ENCODE data around the gene CNRIP1.

The CNRIP1 gene

DNA sequence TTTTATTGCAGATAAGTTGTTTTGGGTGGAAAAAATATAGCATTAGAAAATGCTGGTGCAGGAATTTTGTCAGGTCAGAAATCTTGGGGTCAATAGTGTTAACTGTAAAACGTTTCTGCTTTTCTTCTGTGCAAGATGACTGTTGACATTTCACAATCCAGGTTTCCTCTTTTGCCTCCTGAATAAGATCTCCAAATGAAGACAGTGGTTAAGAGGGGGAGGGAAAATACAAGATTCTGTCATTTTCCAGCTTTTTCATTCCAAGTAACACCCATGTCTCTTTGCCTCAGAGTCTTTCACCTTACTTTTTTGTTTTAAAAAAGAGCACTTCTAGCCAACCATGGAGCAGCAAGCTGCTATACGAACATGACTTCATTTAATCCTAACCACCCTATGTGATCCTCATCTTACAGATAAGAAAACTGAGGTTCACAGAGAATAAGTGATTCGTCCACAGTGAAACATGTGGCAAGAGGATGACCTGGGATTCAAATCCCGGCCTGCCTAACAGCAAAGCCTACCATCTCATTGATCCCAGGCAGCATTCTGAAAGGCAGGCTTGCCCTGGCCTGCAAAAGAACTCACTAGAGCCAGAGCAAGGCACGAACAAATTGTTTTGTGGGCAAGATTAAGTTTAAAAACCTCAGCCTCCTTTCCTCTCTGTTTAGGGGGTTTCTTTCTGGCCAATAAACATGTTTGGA, 48.4 kb upstream of the CNRIP1 start:
- H3K9me3 ChIP-seq (ENCODE audit: control insufficient read depth, low read length), result no peaks in the 10 kb centered on the region
- DNase-seq, result no peak
- peaks cover 4% of the 10 kb centered on the region for H3K4me1 ChIP-seq (ENCODE audit: control insufficient read depth, insufficient read depth, low read depth, low read length)
- H3K18ac ChIP-seq (ENCODE audit: low read depth in 1 of 2, low read length in 2 of 2), result no peak overlapping the region
- no peak overlapping the region for H4K91ac ChIP-seq (ENCODE audit: low read length)
- 67% methylated on average over 5 of the region's 5 CpGs for WGBS
- no peak overlapping the region for H3K23ac ChIP-seq (ENCODE audit: low read length in 2 of 2)
- H3K9ac ChIP-seq (ENCODE audit: low read length), result peak overlapping the region; percentile 66
- H2BK12ac ChIP-seq (ENCODE audit: low read length in 2 of 2), result no peak overlapping the region
- H2AFZ ChIP-seq (ENCODE audit: low read depth, low read length), result no peak overlapping the region
- H2BK15ac ChIP-seq (ENCODE audit: low read depth, poor library complexity, severe bottlenecking), result no peak overlapping the region
- H2BK5ac ChIP-seq (ENCODE audit: low read depth, low read length, poor library complexity, severe bottlenecking), result no peak overlapping the region
- no peak overlapping the region for H3K27ac ChIP-seq (ENCODE audit: low read length, poor library complexity, severe bottlenecking)
- no peaks in the 10 kb centered on the region for H3K27me3 ChIP-seq (ENCODE audit: control insufficient read depth in 1 of 2, insufficient read depth in 1 of 2, low read length in 2 of 2)
- no peak overlapping the region for H3K14ac ChIP-seq (ENCODE audit: low read length in 2 of 2)
- no peak overlapping the region for H3K4me3 ChIP-seq (ENCODE audit: insufficient read depth in 1 of 2, low read depth in 1 of 2, low read length in 2 of 2)
- H3K79me1 ChIP-seq (replicated peaks; ENCODE audit: low read length, poor library complexity, severe bottlenecking), result no peaks in the 10 kb centered on the region
- no peak overlapping the region for H3K4me2 ChIP-seq (ENCODE audit: low read length, poor library complexity, severe bottlenecking)
- H2AK5ac ChIP-seq (ENCODE audit: low read length, severe bottlenecking), result no peak overlapping the region
- no peak overlapping the region for H3K4ac ChIP-seq (ENCODE audit: low read depth in 1 of 2, low read length in 2 of 2)
- no peak overlapping the region for H2BK120ac ChIP-seq (ENCODE audit: low read depth, low read length)
- no peak overlapping the region for H4K8ac ChIP-seq (ENCODE audit: low read length)
- no peaks in the 10 kb centered on the region for H3K36me3 ChIP-seq (ENCODE audit: control insufficient read depth in 1 of 2, insufficient read depth in 2 of 2, low read depth in 1 of 2, low read length in 2 of 2)

DNA sequence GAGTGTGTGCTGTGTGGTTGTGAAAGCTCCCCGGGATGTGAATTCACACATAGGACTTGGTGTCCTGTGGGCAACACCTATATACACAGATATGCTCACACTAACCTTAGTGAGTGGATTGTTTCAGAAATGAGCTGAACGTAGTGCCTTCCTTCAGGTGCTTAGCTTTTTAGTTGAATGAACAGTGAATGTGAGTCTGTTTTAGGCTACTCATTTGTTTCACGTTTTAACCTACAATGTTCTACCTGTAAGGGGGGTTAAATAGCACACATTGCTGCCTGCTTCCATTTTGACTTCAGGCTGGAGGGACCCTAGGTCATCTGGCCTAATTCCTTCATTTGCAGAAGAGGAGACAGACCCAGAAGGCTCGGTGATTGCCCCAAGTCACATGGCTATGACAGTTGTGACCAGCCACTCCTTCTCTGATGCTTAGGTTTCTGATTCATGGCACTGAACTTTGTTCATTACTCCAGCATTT, 46.4 kb upstream of the CNRIP1 start:
- DNase-seq, result no peak
- H2BK12ac ChIP-seq (ENCODE audit: low read length in 2 of 2), result no peak overlapping the region
- no peaks in the 10 kb centered on the region for H3K27me3 ChIP-seq (ENCODE audit: control insufficient read depth in 1 of 2, insufficient read depth in 1 of 2, low read length in 2 of 2)
- no peak overlapping the region for H3K4me2 ChIP-seq (ENCODE audit: low read length, poor library complexity, severe bottlenecking)
- H3K36me3 ChIP-seq (ENCODE audit: control insufficient read depth in 1 of 2, insufficient read depth in 2 of 2, low read depth in 1 of 2, low read length in 2 of 2), result no peaks in the 10 kb centered on the region
- no peak overlapping the region for H2AK5ac ChIP-seq (ENCODE audit: low read length, severe bottlenecking)
- H3K4ac ChIP-seq (ENCODE audit: low read depth in 1 of 2, low read length in 2 of 2), result no peak overlapping the region
- no peak overlapping the region for H2AFZ ChIP-seq (ENCODE audit: low read depth, low read length)
- no peak overlapping the region for H4K8ac ChIP-seq (ENCODE audit: low read length)
- H3K79me1 ChIP-seq (replicated peaks; ENCODE audit: low read length, poor library complexity, severe bottlenecking), result no peaks in the 10 kb centered on the region
- no peak overlapping the region for H2BK15ac ChIP-seq (ENCODE audit: low read depth, poor library complexity, severe bottlenecking)
- peaks cover 4% of the 10 kb centered on the region for H3K4me1 ChIP-seq (ENCODE audit: control insufficient read depth, insufficient read depth, low read depth, low read length)
- no peak overlapping the region for H3K9ac ChIP-seq (ENCODE audit: low read length)
- 96% methylated on average over 3 of the region's 4 CpGs for WGBS
- no peak overlapping the region for H3K14ac ChIP-seq (ENCODE audit: low read length in 2 of 2)
- H2BK5ac ChIP-seq (ENCODE audit: low read depth, low read length, poor library complexity, severe bottlenecking), result no peak overlapping the region
- H4K91ac ChIP-seq (ENCODE audit: low read length), result no peak overlapping the region
- no peak overlapping the region for H3K23ac ChIP-seq (ENCODE audit: low read length in 2 of 2)
- H3K9me3 ChIP-seq (ENCODE audit: control insufficient read depth, low read length), result no peaks in the 10 kb centered on the region
- no peak overlapping the region for H3K4me3 ChIP-seq (ENCODE audit: insufficient read depth in 1 of 2, low read depth in 1 of 2, low read length in 2 of 2)
- no peak overlapping the region for H3K27ac ChIP-seq (ENCODE audit: low read length, poor library complexity, severe bottlenecking)
- H2BK120ac ChIP-seq (ENCODE audit: low read depth, low read length), result no peak overlapping the region
- H3K18ac ChIP-seq (ENCODE audit: low read depth in 1 of 2, low read length in 2 of 2), result no peak overlapping the region

DNA sequence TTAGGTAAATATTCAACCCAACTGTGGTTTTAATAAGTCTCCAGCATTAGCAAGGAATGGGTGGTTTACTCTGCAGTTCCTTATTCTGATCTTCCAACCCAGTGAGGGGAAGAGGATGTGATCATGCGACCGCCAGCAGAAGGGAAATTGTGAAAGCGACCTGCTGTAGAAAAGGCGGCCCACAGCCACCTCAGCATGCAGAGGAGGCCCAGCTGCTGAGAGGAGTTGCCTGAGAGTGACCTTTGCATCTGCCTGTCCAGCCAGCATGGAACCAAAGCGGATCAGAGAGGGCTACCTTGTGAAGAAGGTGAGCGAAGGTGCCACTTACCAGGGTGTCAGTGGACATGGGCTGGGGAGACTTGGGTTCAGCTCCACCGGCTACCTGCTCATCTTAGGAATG, 45.3 kb upstream of the CNRIP1 start, which contains the start of gene PLEK:
PLEK (plus strand) TSS at position 196 of the 400 bp plus-strand sequence; CDS start at position 266, 70 bp downstream.
- Histone ChIP-seq H3K4me3 (ENCODE audit: insufficient read depth in 1 of 2, low read depth in 1 of 2, low read length in 2 of 2) (no peak within 1 kb of the TSS), H3K4me1 (ENCODE audit: control insufficient read depth, insufficient read depth, low read depth, low read length) (peaks cover 4% of the 10 kb centered on the region), H3K79me1 (replicated peaks; ENCODE audit: low read length, poor library complexity, severe bottlenecking) (no peaks in the 10 kb centered on the region), H3K4me2 (ENCODE audit: low read length, poor library complexity, severe bottlenecking) (no peak within 1 kb of the TSS), H3K14ac (ENCODE audit: low read length in 2 of 2) (no peak within 1 kb of the TSS), H2AFZ (ENCODE audit: low read depth, low read length) (no peak within 1 kb of the TSS), H2AK5ac (ENCODE audit: low read length, severe bottlenecking) (no peak within 1 kb of the TSS), H4K8ac (ENCODE audit: low read length) (no peak within 1 kb of the TSS), H2BK12ac (ENCODE audit: low read length in 2 of 2) (no peak within 1 kb of the TSS), H2BK5ac (ENCODE audit: low read depth, low read length, poor library complexity, severe bottlenecking) (no peak within 1 kb of the TSS), H3K4ac (ENCODE audit: low read depth in 1 of 2, low read length in 2 of 2) (no peak within 1 kb of the TSS), H3K27me3 (ENCODE audit: control insufficient read depth in 1 of 2, insufficient read depth in 1 of 2, low read length in 2 of 2) (no peaks in the 10 kb centered on the region), H3K18ac (ENCODE audit: low read depth in 1 of 2, low read length in 2 of 2) (no peak within 1 kb of the TSS), H3K36me3 (ENCODE audit: control insufficient read depth in 1 of 2, insufficient read depth in 2 of 2, low read depth in 1 of 2, low read length in 2 of 2) (no peaks in the 10 kb centered on the region), H3K9me3 (ENCODE audit: control insufficient read depth, low read length) (no peaks in the 10 kb centered on the region), H2BK15ac (ENCODE audit: low read depth, poor library complexity, severe bottlenecking) (no peak within 1 kb of the TSS), H3K23ac (ENCODE audit: low read length in 2 of 2) (no peak within 1 kb of the TSS), H2BK120ac (ENCODE audit: low read depth, low read length) (no peak within 1 kb of the TSS), H3K9ac (ENCODE audit: low read length) (no peak within 1 kb of the TSS), H4K91ac (ENCODE audit: low read length) (no peak within 1 kb of the TSS), H3K27ac (ENCODE audit: low read length, poor library complexity, severe bottlenecking) (no peak within 1 kb of the TSS)
- 92% methylated on average over 7 of the region's 7 CpGs for WGBS
- DNase-seq, result no peak

DNA sequence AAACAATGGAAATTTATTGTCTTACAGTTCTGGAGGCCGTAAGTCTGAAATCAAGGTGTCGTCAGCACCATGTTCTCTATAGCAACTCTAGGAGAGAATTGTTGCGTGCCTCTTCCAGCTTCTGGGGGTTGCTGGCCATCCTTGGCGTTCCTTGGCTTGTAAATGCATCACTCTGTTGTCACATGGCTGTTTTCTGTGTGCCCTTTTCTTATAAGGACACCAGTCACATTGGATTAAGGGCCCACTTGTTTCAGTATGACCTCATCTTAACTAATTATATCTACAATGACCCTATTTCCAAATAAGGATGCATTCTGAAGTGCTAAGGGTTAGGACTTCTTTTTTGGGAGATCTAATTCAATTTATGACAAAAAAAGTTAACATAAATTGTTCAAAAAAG, 44.0 kb upstream of the CNRIP1 start:
- Histone ChIP-seq H3K4ac (ENCODE audit: low read depth in 1 of 2, low read length in 2 of 2) (no peak overlapping the region), H3K27ac (ENCODE audit: low read length, poor library complexity, severe bottlenecking) (no peak overlapping the region), H2BK15ac (ENCODE audit: low read depth, poor library complexity, severe bottlenecking) (no peak overlapping the region), H4K8ac (ENCODE audit: low read length) (no peak overlapping the region), H3K9ac (ENCODE audit: low read length) (no peak overlapping the region), H3K4me2 (ENCODE audit: low read length, poor library complexity, severe bottlenecking) (no peak overlapping the region), H2BK120ac (ENCODE audit: low read depth, low read length) (no peak overlapping the region), H3K27me3 (ENCODE audit: control insufficient read depth in 1 of 2, insufficient read depth in 1 of 2, low read length in 2 of 2) (no peaks in the 10 kb centered on the region), H2AFZ (ENCODE audit: low read depth, low read length) (no peak overlapping the region), H2BK5ac (ENCODE audit: low read depth, low read length, poor library complexity, severe bottlenecking) (no peak overlapping the region), H3K79me1 (replicated peaks; ENCODE audit: low read length, poor library complexity, severe bottlenecking) (no peaks in the 10 kb centered on the region), H4K91ac (ENCODE audit: low read length) (no peak overlapping the region), H3K4me1 (ENCODE audit: control insufficient read depth, insufficient read depth, low read depth, low read length) (peaks cover 4% of the 10 kb centered on the region), H3K14ac (ENCODE audit: low read length in 2 of 2) (no peak overlapping the region), H3K18ac (ENCODE audit: low read depth in 1 of 2, low read length in 2 of 2) (no peak overlapping the region), H3K4me3 (ENCODE audit: insufficient read depth in 1 of 2, low read depth in 1 of 2, low read length in 2 of 2) (no peak overlapping the region), H2AK5ac (ENCODE audit: low read length, severe bottlenecking) (no peak overlapping the region), H3K23ac (ENCODE audit: low read length in 2 of 2) (no peak overlapping the region), H3K36me3 (ENCODE audit: control insufficient read depth in 1 of 2, insufficient read depth in 2 of 2, low read depth in 1 of 2, low read length in 2 of 2) (no peaks in the 10 kb centered on the region), H3K9me3 (ENCODE audit: control insufficient read depth, low read length) (no peaks in the 10 kb centered on the region), H2BK12ac (ENCODE audit: low read length in 2 of 2) (no peak overlapping the region)
- no peak for DNase-seq
- WGBS, result 93% methylated on average over 4 of the region's 4 CpGs
